Measurements from ENCODE around the gene LNPEP. TPM values are rescaled to one million over a fixed set of nuclear protein-coding genes. Genes with fewer than 3 reads are reported as not detected.

The LNPEP gene
- total and polyA plus RNA-seq, 2 of the 4 experiments (the other 2 are of a cell fraction): 3.6 to 27.4 TPM

GRCh38 chr5:97006454-97007060 is 70.7 kb downstream of the LNPEP start:
- TF ChIP-seq RFX5 (IDR thresholded peaks at IDR 0.05; ENCODE audit: low read depth, low read length) (no peak), MAFK (IDR thresholded peaks at IDR 0.05; ENCODE audit: low read depth, low read length) (no peak), USF2 (IDR thresholded peaks at IDR 0.05; ENCODE audit: low read depth, low read length) (no peak), CEBPB (IDR thresholded peaks at IDR 0.05; ENCODE audit: low read depth, low read length) (no peak), CTCF (conservative IDR thresholded peaks at IDR 0.05; ENCODE audit: low read depth, low read length) (no peak), SMC3 (IDR thresholded peaks at IDR 0.05; ENCODE audit: low read depth, low read length) (no peak), FOS (IDR thresholded peaks at IDR 0.05; ENCODE audit: low read depth, low read length) (no peak), BHLHE40 (IDR thresholded peaks at IDR 0.05; ENCODE audit: low read depth, low read length) (no peak), ELK1 (IDR thresholded peaks at IDR 0.05; ENCODE audit: borderline replicate concordance, low read depth, low read length) (no peak), CHD1 (IDR thresholded peaks at IDR 0.05; ENCODE audit: low read depth, low read length) (no peak), RAD21 (IDR thresholded peaks at IDR 0.05; ENCODE audit: low read length) (no peak), RCOR1 (IDR thresholded peaks at IDR 0.05; ENCODE audit: insufficient replicate concordance, low read length) (no peak)
- no peak overlapping the region for H2BK20ac ChIP-seq (ENCODE audit: low read depth, low read length)
- H2BK15ac ChIP-seq (ENCODE audit: low read depth, low read length): no peak overlapping the region
- H2AK5ac ChIP-seq (ENCODE audit: low read depth, low read length): no peak overlapping the region
- H3K14ac ChIP-seq (replicated peaks; ENCODE audit: low read depth, low read length): no peak overlapping the region
- no peak overlapping the region for H4K5ac ChIP-seq (ENCODE audit: low read depth, low read length)
- ChIA-PET CTCF (no interaction called here), POLR2A (ENCODE audit: unreplicated experiment) (no interaction called here)
- H4K20me1 ChIP-seq (ENCODE audit: insufficient read depth, low read length): no peaks in the 10 kb centered on the region
- in situ Hi-C loops (cut with MboI; ENCODE audit: low sequenced_read_pairs): no loop called here
- H3K23ac ChIP-seq (ENCODE audit: low read depth, low read length): no peak overlapping the region
- peaks cover 3% of the 10 kb centered on the region; the same call in 1 of the 2 replicates for H3K9me1 ChIP-seq (ENCODE audit: insufficient read depth, low read length)
- no peak overlapping the region for H4K91ac ChIP-seq (ENCODE audit: insufficient read depth, low read depth, low read length)
- no peak overlapping the region for H3K56ac ChIP-seq (ENCODE audit: extremely low read depth, insufficient read depth, low read length)
- dilution Hi-C loops (cut with HindIII; ENCODE audit: low sequenced_read_pairs, unreplicated experiment): no loop called here
- no peak overlapping the region for H3K9ac ChIP-seq (ENCODE audit: low read depth, low read length)
- BruUV-seq (replicated peaks): no TSS peak
- no peaks in the 10 kb centered on the region for H3K4me1 ChIP-seq (ENCODE audit: control insufficient read depth, insufficient read depth, low read length)
- H3K27ac ChIP-seq (ENCODE audit: insufficient read depth, low read length): no peak overlapping the region
- whole genome bisulfite sequencing, 2 experiments (ENCODE audit: extremely low coverage in 2 of 2, insufficient read length in 1 of 2): no CpG with 5 or more reads among the region's 3 CpGs
- no peak overlapping the region for H2BK5ac ChIP-seq (ENCODE audit: low read depth, low read length, poor library complexity, severe bottlenecking)
- H4K8ac ChIP-seq (ENCODE audit: low read depth in 2 of 2, low read length in 2 of 2): no peak overlapping the region
- no peak overlapping the region for H2BK120ac ChIP-seq (ENCODE audit: low read depth, low read length)
- H3K36me3 ChIP-seq (ENCODE audit: control insufficient read depth, insufficient read depth, low read length): 0 out of 2 replicates have a peak, but pooled peaks cover 2% of the 10 kb centered on the region
- H3K79me1 ChIP-seq (ENCODE audit: low read depth in 1 of 2, low read length in 2 of 2): no peaks in the 10 kb centered on the region; a peak in 1 of 4 replicates
- no peak overlapping the region for H3K4me3 ChIP-seq (ENCODE audit: insufficient read depth, low read depth, low read length)
- no peaks in the 10 kb centered on the region for H3K9me3 ChIP-seq (ENCODE audit: control insufficient read depth, insufficient read depth, low read length)
- no peak overlapping the region for H3K4me2 ChIP-seq (ENCODE audit: low read depth, low read length)
- no peak overlapping the region for H3K4ac ChIP-seq (ENCODE audit: low read depth, low read length)
- DNase-seq: peak; percentile 23
- ATAC-seq (ENCODE audit: low read depth): no peak
- H2AFZ ChIP-seq (replicated peaks; ENCODE audit: low read length, poor library complexity): no peak overlapping the region
- intact Hi-C loops (cut with micrococcal nuclease): no loop called here
- H3K27me3 ChIP-seq (ENCODE audit: control insufficient read depth, insufficient read depth, low read length): no peaks in the 10 kb centered on the region
- no peak overlapping the region for H2AK9ac ChIP-seq (replicated peaks; ENCODE audit: low read depth, low read length, poor library complexity)
- H3K18ac ChIP-seq (ENCODE audit: low read depth, low read length): no peak overlapping the region
